Measurements from ENCODE around the gene TSPAN4. TPM values are rescaled to one million over a fixed set of nuclear protein-coding genes. Genes with fewer than 3 reads are reported as not detected.

Gene TSPAN4
- total RNA-seq, 1 experiment from 2014 or later = 50.3 TPM

DNA sequence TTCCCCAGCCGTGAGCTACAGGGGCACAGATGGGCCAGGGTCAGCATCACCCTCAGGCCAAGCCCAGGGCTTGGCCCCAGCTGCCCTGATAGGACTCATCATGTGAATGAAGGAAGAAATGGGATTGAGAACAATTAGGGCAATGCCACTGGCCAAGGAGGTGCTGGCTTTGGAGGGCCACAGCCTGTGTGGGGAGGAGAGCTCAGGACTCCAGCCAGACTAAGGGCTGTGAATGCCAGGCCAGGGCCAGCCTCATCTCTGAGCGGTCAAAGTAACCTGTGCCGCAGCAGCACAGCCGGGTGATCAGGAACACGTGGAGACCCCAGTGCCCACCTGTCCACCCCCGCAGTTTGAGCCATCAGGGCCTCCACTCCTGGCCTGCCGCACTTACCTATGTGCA is 57.9 kb downstream of the TSPAN4 start:
- no peaks in the 10 kb centered on the region for H3K9me3 ChIP-seq (ENCODE audit: control insufficient read depth in 1 of 2, insufficient read depth in 1 of 2, low read depth in 1 of 2, low read length in 2 of 2)
- no peak overlapping the region for H3K4me3 ChIP-seq (replicated peaks in 1 of 2; ENCODE audit: low read depth in 1 of 2, low read length in 2 of 2)
- H2AFZ ChIP-seq (ENCODE audit: low read depth, low read length, poor library complexity, severe bottlenecking) = no peak overlapping the region
- no TSS peak for BruUV-seq (replicated peaks)
- H3K27ac ChIP-seq (ENCODE audit: low read depth, low read length) = no peak overlapping the region
- no peak overlapping the region for H3K4me2 ChIP-seq (ENCODE audit: low read length)
- no peak for ATAC-seq
- no peak for DNase-seq (ENCODE audit: low read depth, low spot score)
- intact Hi-C loops (cut with micrococcal nuclease) = no loop called here
- no peak overlapping the region for H3K9ac ChIP-seq (ENCODE audit: low read length)
- peaks cover 20 to 38% of the 10 kb centered on the region in 2 experiments; a peak in 3 of 4 replicates for H3K36me3 ChIP-seq (ENCODE audit: control insufficient read depth in 1 of 2, insufficient read depth in 2 of 2, low read length in 2 of 2)
- no peaks in the 10 kb centered on the region for H3K27me3 ChIP-seq (ENCODE audit: insufficient read depth, low read length)
- H3K9me2 ChIP-seq (ENCODE audit: insufficient read depth) = no peaks in the 10 kb centered on the region
- ChIA-PET POLR2A (no interaction called here), CTCF (no interaction called here), RAD21 (ENCODE audit: low non-redundant PET in 1 of 2, low total read pairs in 2 of 2, uncharacterized antibody in 2 of 2, unreplicated experiment in 2 of 2) (no interaction called here)
- 0 out of 2 replicates have a peak, but pooled peaks cover under 1% of the 10 kb centered on the region for H3K79me2 ChIP-seq (ENCODE audit: insufficient read depth, low read length)
- TF ChIP-seq CBX3 (IDR thresholded peaks at IDR 0.05; ENCODE audit: low read depth) = no peak
- TF ChIP-seq TCF7L2 (IDR thresholded peaks at IDR 0.05; ENCODE audit: borderline replicate concordance, extremely low read depth, insufficient read depth, insufficient read length) = no peak
- TF ChIP-seq SIN3A (IDR thresholded peaks at IDR 0.05; ENCODE audit: low read depth) = no peak
- no peak for TF ChIP-seq EZH2phosphoT487 (IDR thresholded peaks at IDR 0.05; ENCODE audit: borderline replicate concordance)
- TF ChIP-seq JUND (IDR thresholded peaks at IDR 0.05) = no peak
- no peak for TF ChIP-seq FOSL1 (IDR thresholded peaks at IDR 0.05; ENCODE audit: low read depth)
- H3K4me1 ChIP-seq (ENCODE audit: control insufficient read depth in 1 of 2, insufficient read depth in 2 of 2, low read length in 2 of 2) = no peaks in the 10 kb centered on the region
- H4K20me1 ChIP-seq (ENCODE audit: insufficient read depth) = no peaks in the 10 kb centered on the region

DNA sequence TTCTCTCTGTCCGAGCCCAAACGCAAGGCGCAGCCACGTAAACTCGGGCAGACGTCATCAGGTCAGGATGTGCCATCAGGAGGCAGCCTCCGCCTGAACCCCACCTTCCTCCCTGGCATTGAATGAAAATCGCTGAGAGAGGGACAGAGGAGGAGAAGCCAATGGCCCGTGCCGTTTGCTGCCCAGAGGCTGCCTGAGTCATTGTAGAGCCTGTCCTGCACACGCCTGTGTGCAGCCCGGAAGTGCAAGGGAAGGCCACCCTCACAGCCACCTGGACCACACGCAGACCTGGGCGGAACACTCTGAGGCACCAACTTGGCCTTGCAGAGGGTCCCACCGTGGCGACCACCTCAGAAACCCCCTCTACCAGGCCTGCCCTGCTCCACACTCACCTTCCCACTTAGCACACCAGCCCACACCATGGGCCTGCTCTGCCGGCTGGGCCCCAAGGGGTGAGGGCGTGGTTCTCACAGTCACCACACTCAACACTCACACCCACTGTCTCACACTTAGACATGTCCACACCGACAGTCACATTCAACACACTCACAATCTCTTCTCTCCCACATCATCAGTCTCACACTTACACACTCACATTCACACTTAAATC is 58.9 kb downstream of the TSPAN4 start:
- Histone ChIP-seq H3K36me3 (ENCODE audit: control insufficient read depth in 1 of 2, insufficient read depth in 2 of 2, low read length in 2 of 2) (peaks cover 22 to 38% of the 10 kb centered on the region in 2 experiments; a peak in 3 of 4 replicates), H3K27me3 (ENCODE audit: insufficient read depth, low read length) (no peaks in the 10 kb centered on the region), H4K20me1 (ENCODE audit: insufficient read depth) (no peaks in the 10 kb centered on the region), H3K4me2 (ENCODE audit: low read length) (no peak overlapping the region), H3K9me3 (ENCODE audit: control insufficient read depth in 1 of 2, insufficient read depth in 1 of 2, low read depth in 1 of 2, low read length in 2 of 2) (no peaks in the 10 kb centered on the region), H3K4me3 (replicated peaks in 1 of 2; ENCODE audit: low read depth in 1 of 2, low read length in 2 of 2) (no peak overlapping the region), H3K9ac (ENCODE audit: low read length) (no peak overlapping the region), H2AFZ (ENCODE audit: low read depth, low read length, poor library complexity, severe bottlenecking) (no peak overlapping the region), H3K4me1 (ENCODE audit: control insufficient read depth in 1 of 2, insufficient read depth in 2 of 2, low read length in 2 of 2) (no peaks in the 10 kb centered on the region), H3K9me2 (ENCODE audit: insufficient read depth) (no peaks in the 10 kb centered on the region), H3K79me2 (ENCODE audit: insufficient read depth, low read length) (peaks cover 10% of the 10 kb centered on the region; the same call in 1 of the 2 replicates), H3K27ac (ENCODE audit: low read depth, low read length) (no peak overlapping the region)
- ChIA-PET CTCF (no interaction called here), RAD21 (ENCODE audit: low non-redundant PET in 1 of 2, low total read pairs in 2 of 2, uncharacterized antibody in 2 of 2, unreplicated experiment in 2 of 2) (no interaction called here), POLR2A (no interaction called here)
- ATAC-seq (no peak), DNase-seq (ENCODE audit: low read depth, low spot score) (no peak)
- intact Hi-C loops (cut with micrococcal nuclease) = no loop called here
- no TSS peak for BruUV-seq (replicated peaks)
- TF ChIP-seq POLR2AphosphoS5 (IDR thresholded peaks at IDR 0.05; ENCODE audit: low read depth, low read length) (no peak), POLR2A (IDR thresholded peaks at IDR 0.05; ENCODE audit: borderline replicate concordance, extremely low read depth, insufficient read depth, insufficient read length) (no peak), CEBPB (IDR thresholded peaks at IDR 0.05; ENCODE audit: low read depth) (no peak), ELF1 (IDR thresholded peaks at IDR 0.05; ENCODE audit: borderline replicate concordance, low read depth) (no peak), ZFX (IDR thresholded peaks at IDR 0.05) (no peak), TCF7L2 (IDR thresholded peaks at IDR 0.05; ENCODE audit: borderline replicate concordance, extremely low read depth, insufficient read depth, insufficient read length) (no peak), YY1 (IDR thresholded peaks at IDR 0.05; ENCODE audit: extremely low read depth, insufficient replicate concordance, low read depth, low read length) (no peak), SRF (IDR thresholded peaks at IDR 0.05; ENCODE audit: low read depth) (no peak), EZH2 (IDR thresholded peaks at IDR 0.05) (no peak), CBX3 (IDR thresholded peaks at IDR 0.05; ENCODE audit: low read depth) (no peak), EZH2phosphoT487 (IDR thresholded peaks at IDR 0.05; ENCODE audit: borderline replicate concordance) (no peak), EGR1 (IDR thresholded peaks at IDR 0.05; ENCODE audit: low read depth) (no peak)
- TF ChIP-seq, protein P1, sequence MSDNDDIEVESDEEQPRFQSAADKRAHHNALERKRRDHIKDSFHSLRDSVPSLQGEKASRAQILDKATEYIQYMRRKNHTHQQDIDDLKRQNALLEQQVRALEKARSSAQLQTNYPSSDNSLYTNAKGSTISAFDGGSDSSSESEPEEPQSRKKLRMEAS (IDR thresholded peaks at IDR 0.05) = no peak
- TF ChIP-seq, protein P2, sequence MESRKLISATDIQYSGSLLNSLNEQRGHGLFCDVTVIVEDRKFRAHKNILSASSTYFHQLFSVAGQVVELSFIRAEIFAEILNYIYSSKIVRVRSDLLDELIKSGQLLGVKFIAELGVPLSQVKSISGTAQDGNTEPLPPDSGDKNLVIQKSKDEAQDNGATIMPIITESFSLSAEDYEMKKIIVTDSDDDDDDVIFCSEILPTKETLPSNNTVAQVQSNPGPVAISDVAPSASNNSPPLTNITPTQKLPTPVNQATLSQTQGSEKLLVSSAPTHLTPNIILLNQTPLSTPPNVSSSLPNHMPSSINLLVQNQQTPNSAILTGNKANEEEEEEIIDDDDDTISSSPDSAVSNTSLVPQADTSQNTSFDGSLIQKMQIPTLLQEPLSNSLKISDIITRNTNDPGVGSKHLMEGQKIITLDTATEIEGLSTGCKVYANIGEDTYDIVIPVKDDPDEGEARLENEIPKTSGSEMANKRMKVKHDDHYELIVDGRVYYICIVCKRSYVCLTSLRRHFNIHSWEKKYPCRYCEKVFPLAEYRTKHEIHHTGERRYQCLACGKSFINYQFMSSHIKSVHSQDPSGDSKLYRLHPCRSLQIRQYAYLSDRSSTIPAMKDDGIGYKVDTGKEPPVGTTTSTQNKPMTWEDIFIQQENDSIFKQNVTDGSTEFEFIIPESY (IDR thresholded peaks at IDR 0.05; ENCODE audit: extremely low read depth, insufficient replicate concordance, low read length) = no peak
- TF ChIP-seq, protein P3, sequence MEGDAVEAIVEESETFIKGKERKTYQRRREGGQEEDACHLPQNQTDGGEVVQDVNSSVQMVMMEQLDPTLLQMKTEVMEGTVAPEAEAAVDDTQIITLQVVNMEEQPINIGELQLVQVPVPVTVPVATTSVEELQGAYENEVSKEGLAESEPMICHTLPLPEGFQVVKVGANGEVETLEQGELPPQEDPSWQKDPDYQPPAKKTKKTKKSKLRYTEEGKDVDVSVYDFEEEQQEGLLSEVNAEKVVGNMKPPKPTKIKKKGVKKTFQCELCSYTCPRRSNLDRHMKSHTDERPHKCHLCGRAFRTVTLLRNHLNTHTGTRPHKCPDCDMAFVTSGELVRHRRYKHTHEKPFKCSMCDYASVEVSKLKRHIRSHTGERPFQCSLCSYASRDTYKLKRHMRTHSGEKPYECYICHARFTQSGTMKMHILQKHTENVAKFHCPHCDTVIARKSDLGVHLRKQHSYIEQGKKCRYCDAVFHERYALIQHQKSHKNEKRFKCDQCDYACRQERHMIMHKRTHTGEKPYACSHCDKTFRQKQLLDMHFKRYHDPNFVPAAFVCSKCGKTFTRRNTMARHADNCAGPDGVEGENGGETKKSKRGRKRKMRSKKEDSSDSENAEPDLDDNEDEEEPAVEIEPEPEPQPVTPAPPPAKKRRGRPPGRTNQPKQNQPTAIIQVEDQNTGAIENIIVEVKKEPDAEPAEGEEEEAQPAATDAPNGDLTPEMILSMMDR (IDR thresholded peaks at IDR 0.05 in 2 of 3, conservative IDR thresholded peaks at IDR 0.05 in 1 of 3; ENCODE audit: borderline replicate concordance in 1 of 3, insufficient read depth in 1 of 3, low read depth in 2 of 3, low read length in 2 of 3) = no peak

All from HCT116 (cell line).